ENCODE results near the gene NPEPL1.
A peak's percentile ranks its signal among the peaks of the same experiment; 100 is the strongest.

The NPEPL1 gene

GRCh38 chr20:58709013-58709702 is 16.6 kb downstream of the NPEPL1 start:
- no peak for DNase-seq (ENCODE audit: insufficient read length, low spot score)
- FAIRE-seq, result no peak
- TF ChIP-seq TAF1 (IDR thresholded peaks at IDR 0.05; ENCODE audit: low read depth, low read length) (no peak), POLR2A (IDR thresholded peaks at IDR 0.05; ENCODE audit: low read depth, low read length) (no peak), POLR2AphosphoS5 (IDR thresholded peaks at IDR 0.05; ENCODE audit: low read depth, low read length) (no peak), SPI1 (IDR thresholded peaks at IDR 0.05; ENCODE audit: low read depth, low read length) (no peak), POU2F2 (IDR thresholded peaks at IDR 0.05; ENCODE audit: low read depth, low read length) (no peak), PAX5 (IDR thresholded peaks at IDR 0.05; ENCODE audit: insufficient read depth, low read length, severe bottlenecking) (no peak)

GRCh38 chr20:58709703-58710039 is 17.1 kb downstream of the NPEPL1 start:
- FAIRE-seq, result no peak
- no peak for DNase-seq (ENCODE audit: insufficient read length, low spot score)
- TF ChIP-seq POU2F2 (IDR thresholded peaks at IDR 0.05; ENCODE audit: low read depth, low read length) (no peak), PAX5 (IDR thresholded peaks at IDR 0.05; ENCODE audit: insufficient read depth, low read length, severe bottlenecking) (no peak), SPI1 (IDR thresholded peaks at IDR 0.05; ENCODE audit: low read depth, low read length) (no peak), TAF1 (IDR thresholded peaks at IDR 0.05; ENCODE audit: low read depth, low read length) (no peak), POLR2AphosphoS5 (IDR thresholded peaks at IDR 0.05; ENCODE audit: low read depth, low read length) (no peak), POLR2A (IDR thresholded peaks at IDR 0.05; ENCODE audit: low read depth, low read length) (no peak)

GRCh38 chr20:58710481-58711265 is 18.1 kb downstream of the NPEPL1 start:
- TF ChIP-seq SPI1 (IDR thresholded peaks at IDR 0.05; ENCODE audit: low read depth, low read length), result no peak
- TF ChIP-seq POLR2AphosphoS5 (IDR thresholded peaks at IDR 0.05; ENCODE audit: low read depth, low read length), result no peak
- FAIRE-seq (no peak), DNase-seq (ENCODE audit: insufficient read length, low spot score) (no peak)

- FAIRE-seq (no peak), DNase-seq (ENCODE audit: insufficient read length, low spot score) (no peak)
- TF ChIP-seq SPI1 (IDR thresholded peaks at IDR 0.05; ENCODE audit: low read depth, low read length) (no peak), POLR2AphosphoS5 (IDR thresholded peaks at IDR 0.05; ENCODE audit: low read depth, low read length) (no peak), POU2F2 (IDR thresholded peaks at IDR 0.05; ENCODE audit: low read depth, low read length) (no peak), POLR2A (IDR thresholded peaks at IDR 0.05; ENCODE audit: low read depth, low read length) (no peak)
Measured at GRCh38 chr20:58711266-58712051, 18.9 kb downstream of the NPEPL1 start.

GRCh38 chr20:58712151-58712791 is 19.7 kb downstream of the NPEPL1 start:
- no peak for FAIRE-seq
- no peak for TF ChIP-seq POLR2A (IDR thresholded peaks at IDR 0.05; ENCODE audit: low read depth, low read length)
- TF ChIP-seq POU2F2 (IDR thresholded peaks at IDR 0.05; ENCODE audit: low read depth, low read length), result no peak
- no peak for TF ChIP-seq PAX5 (IDR thresholded peaks at IDR 0.05; ENCODE audit: insufficient read depth, low read length, severe bottlenecking)
- TF ChIP-seq POLR2AphosphoS5 (IDR thresholded peaks at IDR 0.05; ENCODE audit: low read depth, low read length), result no peak
- no peak for TF ChIP-seq SPI1 (IDR thresholded peaks at IDR 0.05; ENCODE audit: low read depth, low read length)
- no peak for TF ChIP-seq TAF1 (IDR thresholded peaks at IDR 0.05; ENCODE audit: low read depth, low read length)
- DNase-seq (ENCODE audit: insufficient read length, low spot score), result peak; percentile 13

- DNase-seq (ENCODE audit: insufficient read length, low spot score) (peak; percentile 12), FAIRE-seq (no peak)
- TF ChIP-seq SPI1 (IDR thresholded peaks at IDR 0.05; ENCODE audit: low read depth, low read length), result no peak
- TF ChIP-seq TAF1 (IDR thresholded peaks at IDR 0.05; ENCODE audit: low read depth, low read length), result no peak
- TF ChIP-seq POU2F2 (IDR thresholded peaks at IDR 0.05; ENCODE audit: low read depth, low read length), result no peak
- TF ChIP-seq POLR2AphosphoS5 (IDR thresholded peaks at IDR 0.05; ENCODE audit: low read depth, low read length), result no peak
Measured at GRCh38 chr20:58712806-58713731, 20.5 kb downstream of the NPEPL1 start.

- peak; percentile 7 for DNase-seq (ENCODE audit: insufficient read length, low spot score)
- no peak for FAIRE-seq
- TF ChIP-seq TAF1 (IDR thresholded peaks at IDR 0.05; ENCODE audit: low read depth, low read length) (no peak), POLR2AphosphoS5 (IDR thresholded peaks at IDR 0.05; ENCODE audit: low read depth, low read length) (no peak), PAX5 (IDR thresholded peaks at IDR 0.05; ENCODE audit: insufficient read depth, low read length, severe bottlenecking) (no peak), SPI1 (IDR thresholded peaks at IDR 0.05; ENCODE audit: low read depth, low read length) (no peak), POU2F2 (IDR thresholded peaks at IDR 0.05; ENCODE audit: low read depth, low read length) (no peak), POLR2A (IDR thresholded peaks at IDR 0.05; ENCODE audit: low read depth, low read length) (no peak)
Measured at GRCh38 chr20:58713801-58714339, 21.3 kb downstream of the NPEPL1 start.

- TF ChIP-seq SPI1 (IDR thresholded peaks at IDR 0.05; ENCODE audit: low read depth, low read length) (no peak), PAX5 (IDR thresholded peaks at IDR 0.05; ENCODE audit: insufficient read depth, low read length, severe bottlenecking) (no peak), TAF1 (IDR thresholded peaks at IDR 0.05; ENCODE audit: low read depth, low read length) (no peak), POLR2A (IDR thresholded peaks at IDR 0.05; ENCODE audit: low read depth, low read length) (no peak), POLR2AphosphoS5 (IDR thresholded peaks at IDR 0.05; ENCODE audit: low read depth, low read length) (no peak), POU2F2 (IDR thresholded peaks at IDR 0.05; ENCODE audit: low read depth, low read length) (no peak)
- FAIRE-seq (no peak), DNase-seq (ENCODE audit: insufficient read length, low spot score) (peak; percentile 6)
Measured at GRCh38 chr20:58714340-58714922, 21.8 kb downstream of the NPEPL1 start.

Data from GM12891 (cell line).